ENCODE measurements around the gene UBR4. TPM values are rescaled to one million over a fixed set of nuclear protein-coding genes. Genes with fewer than 3 reads are reported as not detected.
A peak's percentile ranks its signal among the peaks of the same experiment; 100 is the strongest.
"Not testable (repeated sequence)": the region's sequence is repeated elsewhere in the genome, so short reads cannot be mapped to it uniquely, and the experiment has no call there.

The UBR4 gene
- polyA plus RNA-seq (ENCODE audit: low read depth in 6 of 6) = 10 to 100 TPM in 5 of 6 donors, 1 to 10 TPM in 1; 3.5 to 25.2 (median 15.5) TPM

- H3K4me1 Mint-ChIP-seq = peaks cover 32 to 59% (median 39%) of the 10 kb centered on the region in 3 donors
- H3K36me3 Mint-ChIP-seq = no peaks in the 10 kb centered on the region
Observed at GRCh38 chr1:19209990-19210771, at the start of gene UBR4. UBR4 (minus strand) TSS chr1:19210266; CDS start chr1:19210248, 18 bp downstream.

GRCh38 chr1:19258353-19258752 lies 48.3 kb upstream of the UBR4 start:
- H3K4me3 Mint-ChIP-seq = no peak overlapping the region
- peaks cover 0 to 13% of the 10 kb centered on the region in 2 donors for H3K36me3 Mint-ChIP-seq
- no peaks in the 10 kb centered on the region for H3K27me3 Mint-ChIP-seq
- no peak for ATAC-seq (ENCODE audit: low read depth in 2 of 2)
- H3K27ac Mint-ChIP-seq = peak overlapping the region in 1 of 6 donors; percentile 67
- no peak for DNase-seq
- no peaks in the 10 kb centered on the region for H3K9me3 Mint-ChIP-seq
- peaks cover 5 to 10% (median 8%) of the 10 kb centered on the region in 3 donors for H3K4me1 Mint-ChIP-seq

More at GRCh38 chr1:19209990-19210771, at the start of gene UBR4:
- Mint-ChIP-seq H3K4me3 (peak within 1 kb of the TSS; percentile 85 to 99 (median 96)), H3K27ac (peak within 1 kb of the TSS; percentile 93 to 99 (median 98)), H3K9me3 (no peaks in the 10 kb centered on the region), H3K27me3 (no peaks in the 10 kb centered on the region)
- ATAC-seq (ENCODE audit: low read depth in 2 of 2) (peak; percentile 89), DNase-seq (peak; percentile 95)

- peaks cover 0 to 13% of the 10 kb centered on the region in 2 donors for H3K36me3 Mint-ChIP-seq
- H3K9me3 Mint-ChIP-seq = no peaks in the 10 kb centered on the region
- H3K4me1 Mint-ChIP-seq = peaks cover 14 to 20% (median 14%) of the 10 kb centered on the region in 3 donors
- peak overlapping the region in 1 of 8 donors; percentile 15 for H3K4me3 Mint-ChIP-seq
- H3K27ac Mint-ChIP-seq = no peak overlapping the region
- DNase-seq (no peak), ATAC-seq (ENCODE audit: low read depth in 2 of 2) (no peak)
- H3K27me3 Mint-ChIP-seq = no peaks in the 10 kb centered on the region
Observed at GRCh38 chr1:19257178-19257914, 47.3 kb upstream of the UBR4 start.

- H3K4me3 Mint-ChIP-seq; ATAC-seq (ENCODE audit: low read depth in 2 of 2); H3K27me3 Mint-ChIP-seq; DNase-seq; H3K27ac Mint-ChIP-seq; H3K9me3 Mint-ChIP-seq: not testable (repeated sequence)
- Mint-ChIP-seq H3K4me1 (peaks cover 20 to 25% (median 23%) of the 10 kb centered on the region in 3 donors), H3K36me3 (peaks cover 0 to 13% of the 10 kb centered on the region in 2 donors)
Observed at GRCh38 chr1:19256301-19256700, 46.2 kb upstream of the UBR4 start.

GRCh38 chr1:19255288-19255687 lies 45.2 kb upstream of the UBR4 start:
- Mint-ChIP-seq H3K27me3 (no peaks in the 10 kb centered on the region), H3K27ac (no peak overlapping the region), H3K4me3 (peak overlapping the region in 1 of 8 donors; percentile 99), H3K36me3 (peaks cover 0 to 13% of the 10 kb centered on the region in 2 donors), H3K4me1 (peaks cover 26 to 35% (median 31%) of the 10 kb centered on the region in 3 donors), H3K9me3 (peaks cover 0 to 2% (median 0%) of the 10 kb centered on the region in 7 donors)
- ATAC-seq (ENCODE audit: low read depth in 2 of 2) = no peak
- DNase-seq = no peak

GRCh38 chr1:19254416-19254815 lies 44.4 kb upstream of the UBR4 start:
- H3K9me3 Mint-ChIP-seq = peaks cover 0 to 2% (median 0%) of the 10 kb centered on the region in 7 donors
- H3K4me1 Mint-ChIP-seq = peaks cover 28 to 41% (median 33%) of the 10 kb centered on the region in 3 donors
- DNase-seq (no peak), ATAC-seq (ENCODE audit: low read depth in 2 of 2) (no peak)
- peaks cover 0 to 13% of the 10 kb centered on the region in 2 donors for H3K36me3 Mint-ChIP-seq
- H3K4me3 Mint-ChIP-seq = peak overlapping the region in 1 of 8 donors; percentile 99
- no peaks in the 10 kb centered on the region for H3K27me3 Mint-ChIP-seq
- H3K27ac Mint-ChIP-seq = peak overlapping the region in 1 of 6 donors; percentile 61

GRCh38 chr1:19251305-19252196 lies 41.5 kb upstream of the UBR4 start, which contains the start of the genes EMC1 and MRTO4:
EMC1 (minus strand) TSS chr1:19251524; CDS start chr1:19251509, 15 bp downstream.
MRTO4 (plus strand) TSS chr1:19251805; CDS start chr1:19251836, 31 bp downstream.
- peaks cover 0 to 2% (median 0%) of the 10 kb centered on the region in 7 donors for H3K9me3 Mint-ChIP-seq
- H3K4me1 Mint-ChIP-seq = peaks cover 28 to 41% (median 33%) of the 10 kb centered on the region in 3 donors
- ATAC-seq (ENCODE audit: low read depth in 2 of 2) = peak; percentile 91
- no peaks in the 10 kb centered on the region for H3K36me3 Mint-ChIP-seq
- peak within 1 kb of the TSS; percentile 92 to 99 (median 94) for H3K4me3 Mint-ChIP-seq
- peak; percentile 92 for DNase-seq
- peak within 1 kb of the TSS; percentile 49 to 97 (median 96) for H3K27ac Mint-ChIP-seq
- H3K27me3 Mint-ChIP-seq = no peaks in the 10 kb centered on the region

- Mint-ChIP-seq H3K27me3 (no peaks in the 10 kb centered on the region), H3K9me3 (peaks cover 0 to 2% (median 0%) of the 10 kb centered on the region in 7 donors), H3K4me3 (peak overlapping the region; percentile 92 to 99 (median 94)), H3K36me3 (no peaks in the 10 kb centered on the region), H3K4me1 (peaks cover 28 to 41% (median 33%) of the 10 kb centered on the region in 3 donors), H3K27ac (peak overlapping the region; percentile 49 to 97 (median 94))
- DNase-seq = no peak
- ATAC-seq (ENCODE audit: low read depth in 2 of 2) = no peak
Observed at GRCh38 chr1:19250629-19251304, 40.7 kb upstream of the UBR4 start.

- no peaks in the 10 kb centered on the region for H3K4me1 Mint-ChIP-seq
- H3K27ac Mint-ChIP-seq = peak overlapping the region in 4 of 6 donors; percentile 9 to 46 (median 26)
- ATAC-seq (ENCODE audit: low read depth in 2 of 2) = peak; percentile 79 to 93
- DNase-seq = peak; percentile 48
- no peaks in the 10 kb centered on the region for H3K9me3 Mint-ChIP-seq
- H3K27me3 Mint-ChIP-seq = no peaks in the 10 kb centered on the region
- H3K4me3 Mint-ChIP-seq = no peak overlapping the region
- H3K36me3 Mint-ChIP-seq = peaks cover 14 to 17% of the 10 kb centered on the region in 2 donors
Observed at GRCh38 chr1:19240673-19241538, 30.8 kb upstream of the UBR4 start.

GRCh38 chr1:19239876-19240275 lies 29.8 kb upstream of the UBR4 start:
- no peak overlapping the region for H3K4me3 Mint-ChIP-seq
- DNase-seq (no peak), ATAC-seq (ENCODE audit: low read depth in 2 of 2) (no peak)
- no peaks in the 10 kb centered on the region for H3K4me1 Mint-ChIP-seq
- H3K36me3 Mint-ChIP-seq = peaks cover 14 to 17% of the 10 kb centered on the region in 2 donors
- H3K9me3 Mint-ChIP-seq = no peaks in the 10 kb centered on the region
- H3K27me3 Mint-ChIP-seq = no peaks in the 10 kb centered on the region
- peak overlapping the region in 2 of 6 donors; percentile 15 to 52 for H3K27ac Mint-ChIP-seq

GRCh38 chr1:19234224-19234623 lies 24.2 kb upstream of the UBR4 start:
- Mint-ChIP-seq H3K9me3 (no peaks in the 10 kb centered on the region), H3K36me3 (peaks cover 9 to 11% of the 10 kb centered on the region in 2 donors), H3K4me3 (peak overlapping the region in 1 of 8 donors; percentile 25), H3K4me1 (no peaks in the 10 kb centered on the region), H3K27ac (peak overlapping the region in 1 of 6 donors; percentile 81), H3K27me3 (no peaks in the 10 kb centered on the region)
- DNase-seq (no peak), ATAC-seq (ENCODE audit: low read depth in 2 of 2) (no peak)
